SU-DHL-6 (cell line): ENCODE data around the gene ACAP2.

ENCODE experiments used
- H2AFZ ChIP-seq: fragments of 200-600 bp; sonication (generic); 2 replicates; pipeline ENCODE4 v1.6.1; 2014; ENCODE audit warnings: low read depth, mild to moderate bottlenecking, moderate library complexity, mixed read lengths, antibody characterized with exemption, low read length; ENCODE audit not compliant: severe bottlenecking
- H3F3A ChIP-seq: fragments of 200-600 bp; shearing (Covaris generic); 2 replicates; pipeline ENCODE4 v1.6.0; 2016; ENCODE audit warnings: antibody characterized with exemption, mild to moderate bottlenecking; ENCODE audit not compliant: insufficient read depth
- H3K27ac ChIP-seq: fragments of 200-600 bp; sonication (generic); 2 replicates; pipeline ENCODE4 v1.5.1; 2016; ENCODE audit warnings: low read depth, mild to moderate bottlenecking, low read length, moderate library complexity, mixed read lengths
- H3K27me3 ChIP-seq: fragments of 200-600 bp; sonication (generic), shearing (Covaris generic); 2 replicates; pipeline ENCODE4 v1.6.0; 2014; ENCODE audit warnings: mild to moderate bottlenecking, low read length
- H3K36me3 ChIP-seq: fragments of 200-600 bp; sonication (generic); 2 replicates; pipeline ENCODE4 v1.6.1; 2014; ENCODE audit warnings: mild to moderate bottlenecking, low read length, mixed read lengths
- H3K4me2 ChIP-seq: fragments of 300-600, 200-600 bp; shearing (Covaris generic), sonication (generic); 2 replicates; pipeline ENCODE4 v1.6.0; 2014; ENCODE audit warnings: low read length, low read depth, mild to moderate bottlenecking; ENCODE audit not compliant: poor library complexity, severe bottlenecking
- H3K4me3 ChIP-seq: fragments of 200-600 bp; sonication (generic); 2 replicates; pipeline ENCODE4 v1.5.1; 2014; ENCODE audit warnings: antibody characterized with exemption, low read length, mild to moderate bottlenecking, mixed read lengths; ENCODE audit not compliant: insufficient read depth, poor library complexity, severe bottlenecking
- H3K79me2 ChIP-seq: fragments of 200-600 bp; sonication (generic); 2 replicates; pipeline ENCODE4 v1.6.1; 2014; ENCODE audit warnings: mild to moderate bottlenecking, low read length, moderate library complexity; ENCODE audit not compliant: insufficient read depth
- H3K9ac ChIP-seq: fragments of 200-600 bp; sonication (generic); 2 replicates; pipeline ENCODE4 v1.7.0; 2014; ENCODE audit warnings: mild to moderate bottlenecking, low read length
- H3K9me2 ChIP-seq: fragments of 200-600 bp; sonication (generic); replicated peaks from 2 replicates; pipeline ENCODE4 v1.6.1; 2014; ENCODE audit warnings: low read length; ENCODE audit not compliant: insufficient read depth
- H3K9me3 ChIP-seq: fragments of 200-600 bp; sonication (generic); 2 replicates; pipeline ENCODE4 v1.6.1; 2014; ENCODE audit warnings: low read length, mixed read lengths; ENCODE audit not compliant: insufficient read depth
- H4K20me1 ChIP-seq: fragments of 200-600 bp; sonication (generic); 2 replicates; pipeline ENCODE4 v1.6.1; 2014; ENCODE audit warnings: low read depth, mild to moderate bottlenecking, antibody characterized with exemption, low read length, moderate library complexity, mixed read lengths
- EZH2phosphoT487 ChIP-seq: fragments of 200-600 bp; sonication (generic), shearing (Covaris generic); conservative IDR thresholded peaks from 2 replicates; pipeline ENCODE4 v1.6.1; 2018; ENCODE audit warnings: mild to moderate bottlenecking, antibody characterized with exemption, low read length, moderate library complexity, mixed read lengths
- TF ChIP-seq, protein P1 (sequence below): fragments of 200-600 bp; sonication (generic); IDR thresholded peaks from one replicate; pipeline ENCODE4 v1.5.1; 2017; ENCODE audit warnings: antibody characterized with exemption, mild to moderate bottlenecking, low read length, moderate library complexity; ENCODE audit not compliant: insufficient read depth, poor library complexity, severe bottlenecking

Gene ACAP2

DNA sequence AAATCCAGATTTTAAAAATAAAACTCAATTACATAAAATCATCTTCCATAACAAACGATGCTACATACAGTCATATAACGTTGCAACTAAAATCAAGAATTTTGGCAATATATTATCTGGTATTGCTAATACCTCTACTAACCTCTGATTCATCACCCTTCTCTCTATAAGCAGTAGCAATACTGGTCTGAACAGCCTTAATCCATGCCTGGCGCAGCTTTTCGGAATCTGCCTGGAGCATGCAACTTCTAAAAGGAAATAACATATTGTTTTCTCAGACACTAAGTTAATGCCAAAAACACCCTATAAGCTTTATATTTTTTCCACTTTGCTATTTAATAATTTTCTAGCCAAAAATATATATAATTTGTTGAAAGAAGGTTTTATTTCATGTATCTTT, 136.5 kb downstream of the ACAP2 start:
- Histone ChIP-seq H3K36me3 (peaks cover 27% of the 10 kb centered on the region; the same call in 1 of the 2 replicates), H3K9ac (no peak overlapping the region), H3K27me3 (no peaks in the 10 kb centered on the region), H3K9me3 (no peaks in the 10 kb centered on the region), H3K27ac (no peak overlapping the region), H4K20me1 (no peaks in the 10 kb centered on the region), H3K4me3 (no peak overlapping the region), H3K79me2 (no peaks in the 10 kb centered on the region), H3F3A (peaks cover 12% of the 10 kb centered on the region; the same call in 1 of the 2 replicates), H3K9me2 (no peaks in the 10 kb centered on the region), H2AFZ (no peak overlapping the region), H3K4me2 (no peak overlapping the region)
- no peak for TF ChIP-seq EZH2phosphoT487
- TF ChIP-seq, protein P1, sequence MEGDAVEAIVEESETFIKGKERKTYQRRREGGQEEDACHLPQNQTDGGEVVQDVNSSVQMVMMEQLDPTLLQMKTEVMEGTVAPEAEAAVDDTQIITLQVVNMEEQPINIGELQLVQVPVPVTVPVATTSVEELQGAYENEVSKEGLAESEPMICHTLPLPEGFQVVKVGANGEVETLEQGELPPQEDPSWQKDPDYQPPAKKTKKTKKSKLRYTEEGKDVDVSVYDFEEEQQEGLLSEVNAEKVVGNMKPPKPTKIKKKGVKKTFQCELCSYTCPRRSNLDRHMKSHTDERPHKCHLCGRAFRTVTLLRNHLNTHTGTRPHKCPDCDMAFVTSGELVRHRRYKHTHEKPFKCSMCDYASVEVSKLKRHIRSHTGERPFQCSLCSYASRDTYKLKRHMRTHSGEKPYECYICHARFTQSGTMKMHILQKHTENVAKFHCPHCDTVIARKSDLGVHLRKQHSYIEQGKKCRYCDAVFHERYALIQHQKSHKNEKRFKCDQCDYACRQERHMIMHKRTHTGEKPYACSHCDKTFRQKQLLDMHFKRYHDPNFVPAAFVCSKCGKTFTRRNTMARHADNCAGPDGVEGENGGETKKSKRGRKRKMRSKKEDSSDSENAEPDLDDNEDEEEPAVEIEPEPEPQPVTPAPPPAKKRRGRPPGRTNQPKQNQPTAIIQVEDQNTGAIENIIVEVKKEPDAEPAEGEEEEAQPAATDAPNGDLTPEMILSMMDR: no peak

DNA sequence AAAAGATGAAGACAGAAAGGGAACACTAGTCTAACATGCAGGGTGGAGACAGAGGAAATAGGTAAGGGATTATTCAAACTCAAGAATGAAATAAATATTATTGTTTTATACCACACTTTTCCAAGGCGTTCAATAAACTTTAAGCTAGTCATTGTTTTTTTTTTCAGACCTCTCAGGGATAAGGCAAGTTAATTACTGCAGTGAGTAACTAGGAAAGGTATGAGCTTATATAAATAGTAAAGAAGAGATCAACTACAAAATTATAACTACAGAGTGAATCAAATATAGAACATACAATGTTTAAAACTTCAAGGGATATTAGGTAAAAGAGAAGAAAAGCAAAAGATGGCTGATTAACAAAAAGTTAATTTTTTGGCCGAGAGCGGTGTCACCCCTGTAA, 140.4 kb downstream of the ACAP2 start:
- H3K79me2 ChIP-seq: no peaks in the 10 kb centered on the region
- H3K9ac ChIP-seq: no peak overlapping the region
- no peak overlapping the region for H3K4me3 ChIP-seq
- H3K9me2 ChIP-seq: no peaks in the 10 kb centered on the region
- peaks cover under 1% of the 10 kb centered on the region; the same call in 1 of the 2 replicates for H3F3A ChIP-seq
- H3K4me2 ChIP-seq: no peak overlapping the region
- no peak overlapping the region for H2AFZ ChIP-seq
- H3K36me3 ChIP-seq: peaks cover 10% of the 10 kb centered on the region; the same call in 1 of the 2 replicates
- no peaks in the 10 kb centered on the region for H3K9me3 ChIP-seq
- no peaks in the 10 kb centered on the region for H3K27me3 ChIP-seq
- H4K20me1 ChIP-seq: no peaks in the 10 kb centered on the region
- H3K27ac ChIP-seq: no peak overlapping the region
- TF ChIP-seq EZH2phosphoT487: no peak
- TF ChIP-seq, protein P1: no peak

DNA sequence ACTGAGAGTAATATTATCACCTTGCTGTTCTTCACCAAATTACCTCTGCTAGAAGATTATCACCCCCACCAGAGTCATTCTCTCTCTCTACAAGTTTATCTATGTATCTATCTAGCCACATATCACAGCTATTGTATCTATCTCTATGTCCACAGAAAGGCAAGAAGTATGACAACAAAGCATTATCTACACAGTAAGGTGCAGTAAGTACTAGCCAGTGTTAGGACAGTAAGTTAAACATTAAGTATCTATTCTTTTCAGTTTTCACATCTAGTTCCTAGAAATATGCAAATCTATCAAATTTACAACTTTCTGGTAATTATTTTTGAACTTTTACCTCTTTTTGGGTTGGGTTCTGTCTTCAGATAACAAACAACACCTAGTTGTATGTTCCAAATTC, 145.4 kb downstream of the ACAP2 start:
- no peak overlapping the region for H2AFZ ChIP-seq
- H3F3A ChIP-seq: peaks cover 14% of the 10 kb centered on the region; the same call in 1 of the 2 replicates
- TF ChIP-seq EZH2phosphoT487: no peak
- TF ChIP-seq, protein P1: no peak
- H3K9me3 ChIP-seq: no peaks in the 10 kb centered on the region
- H3K79me2 ChIP-seq: no peaks in the 10 kb centered on the region
- H3K27ac ChIP-seq: no peak overlapping the region
- H3K9ac ChIP-seq: no peak overlapping the region
- no peak overlapping the region for H3K4me2 ChIP-seq
- H3K9me2 ChIP-seq: no peaks in the 10 kb centered on the region
- H3K4me3 ChIP-seq: no peak overlapping the region
- H3K27me3 ChIP-seq: no peaks in the 10 kb centered on the region
- H3K36me3 ChIP-seq: peaks cover 16% of the 10 kb centered on the region; the same call in 1 of the 2 replicates
- H4K20me1 ChIP-seq: no peaks in the 10 kb centered on the region; the same call in 1 of the 2 replicates
